GM21737 (cell line): ENCODE measurements around the gene TIE1.

Source experiments
- ATAC-seq: cut with Tn5 transposase; IDR thresholded peaks from one replicate; pipeline ENCODE4 v1.9.1; 2021; ENCODE audit warnings: mild to moderate bottlenecking, moderate library complexity; ENCODE audit not compliant: unreplicated experiment

TIE1 gene

DNA sequence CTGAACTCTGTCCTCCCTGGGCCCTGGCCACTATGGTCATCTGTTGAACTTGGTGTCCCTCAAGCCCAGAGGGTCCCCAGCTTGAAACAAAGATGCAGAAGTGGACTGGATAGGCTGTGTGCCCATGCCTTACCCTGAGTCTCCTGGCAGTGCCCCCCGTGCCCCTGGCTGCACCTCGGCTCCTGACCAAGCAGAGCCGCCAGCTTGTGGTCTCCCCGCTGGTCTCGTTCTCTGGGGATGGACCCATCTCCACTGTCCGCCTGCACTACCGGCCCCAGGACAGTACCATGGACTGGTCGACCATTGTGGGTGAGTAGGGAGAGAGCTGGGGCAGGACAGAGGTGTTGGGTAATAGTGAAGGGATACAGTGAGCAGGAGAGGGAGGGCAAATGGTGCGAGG is 10.7 kb downstream of the TIE1 start:
- no peak for ATAC-seq

DNA sequence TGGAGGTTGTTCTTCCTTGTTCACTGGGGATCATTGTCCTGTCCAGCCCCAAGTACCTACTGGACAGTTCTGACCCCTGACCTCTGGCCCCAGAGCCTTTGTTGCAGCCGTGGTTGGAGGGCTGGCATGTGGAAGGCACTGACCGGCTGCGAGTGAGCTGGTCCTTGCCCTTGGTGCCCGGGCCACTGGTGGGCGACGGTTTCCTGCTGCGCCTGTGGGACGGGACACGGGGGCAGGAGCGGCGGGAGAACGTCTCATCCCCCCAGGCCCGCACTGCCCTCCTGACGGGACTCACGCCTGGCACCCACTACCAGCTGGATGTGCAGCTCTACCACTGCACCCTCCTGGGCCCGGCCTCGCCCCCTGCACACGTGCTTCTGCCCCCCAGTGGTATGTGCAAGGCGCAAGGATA is 11.4 kb downstream of the TIE1 start:
- ATAC-seq: no peak

DNA sequence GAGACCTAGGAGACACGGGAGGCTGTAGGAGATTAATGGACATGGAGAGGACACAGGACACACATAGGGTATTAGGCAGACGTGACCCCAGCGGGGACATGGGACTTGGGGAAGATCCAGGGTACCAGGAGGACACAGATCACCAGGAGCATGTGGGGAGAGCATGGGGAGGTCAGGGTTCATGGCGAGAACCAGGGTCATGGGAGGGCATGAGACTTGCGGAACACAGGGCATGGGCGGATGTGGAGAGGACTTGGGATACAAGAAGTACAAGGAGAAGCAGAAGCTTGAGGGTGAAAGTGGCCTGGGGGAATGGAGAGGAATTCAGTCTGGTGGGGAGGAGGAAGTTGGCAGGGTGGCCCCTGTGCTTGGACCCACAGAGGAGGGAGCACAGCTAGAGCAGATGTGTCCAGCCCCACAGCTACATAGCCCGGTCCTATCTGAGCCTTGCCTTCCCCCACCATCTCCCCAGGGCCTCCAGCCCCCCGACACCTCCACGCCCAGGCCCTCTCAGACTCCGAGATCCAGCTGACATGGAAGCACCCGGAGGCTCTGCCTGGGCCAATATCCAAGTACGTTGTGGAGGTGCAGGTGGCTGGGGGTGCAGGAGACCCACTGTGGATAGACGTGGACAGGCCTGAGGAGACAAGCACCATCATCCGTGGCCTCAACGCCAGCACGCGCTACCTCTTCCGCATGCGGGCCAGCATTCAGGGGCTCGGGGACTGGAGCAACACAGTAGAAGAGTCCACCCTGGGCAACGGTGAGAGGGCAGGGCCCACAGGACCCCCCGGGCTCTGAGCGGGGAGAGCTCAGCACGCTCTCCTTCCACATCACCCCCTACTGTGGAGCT is 12.1 kb downstream of the TIE1 start:
- no peak for ATAC-seq

DNA sequence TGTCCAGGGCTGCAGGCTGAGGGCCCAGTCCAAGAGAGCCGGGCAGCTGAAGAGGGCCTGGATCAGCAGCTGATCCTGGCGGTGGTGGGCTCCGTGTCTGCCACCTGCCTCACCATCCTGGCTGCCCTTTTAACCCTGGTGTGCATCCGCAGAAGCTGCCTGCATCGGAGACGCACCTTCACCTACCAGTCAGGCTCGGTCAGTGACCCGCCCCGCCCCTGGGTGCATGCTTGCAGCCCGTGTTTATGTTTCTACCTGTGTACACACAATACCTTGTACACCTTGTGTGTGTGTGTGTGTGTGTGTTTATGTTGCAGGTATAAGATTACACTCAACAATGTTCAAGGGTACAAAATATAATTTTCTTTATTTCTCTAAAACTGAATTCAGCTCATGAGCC is 13.0 kb downstream of the TIE1 start:
- no peak for ATAC-seq

DNA sequence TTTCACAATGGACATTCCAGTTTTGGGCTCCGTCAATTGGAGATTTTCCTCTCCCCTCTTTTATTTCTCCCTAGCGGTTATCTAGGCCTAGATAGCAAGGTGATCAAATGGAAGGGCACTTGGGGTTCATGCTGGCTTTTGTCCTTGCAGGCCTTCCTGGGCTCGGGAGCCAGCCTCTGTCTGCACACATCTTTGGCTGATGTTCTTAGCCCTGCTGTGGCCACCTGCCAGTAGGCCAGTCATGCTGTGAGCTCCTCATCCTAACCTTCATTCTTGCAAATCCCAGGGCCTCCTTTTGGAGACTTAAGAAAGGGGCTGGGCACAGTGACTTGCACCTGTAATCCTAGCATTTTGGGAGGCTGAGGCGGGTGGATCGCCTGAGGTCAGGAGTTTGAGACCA is 13.5 kb downstream of the TIE1 start:
- ATAC-seq: no peak

DNA sequence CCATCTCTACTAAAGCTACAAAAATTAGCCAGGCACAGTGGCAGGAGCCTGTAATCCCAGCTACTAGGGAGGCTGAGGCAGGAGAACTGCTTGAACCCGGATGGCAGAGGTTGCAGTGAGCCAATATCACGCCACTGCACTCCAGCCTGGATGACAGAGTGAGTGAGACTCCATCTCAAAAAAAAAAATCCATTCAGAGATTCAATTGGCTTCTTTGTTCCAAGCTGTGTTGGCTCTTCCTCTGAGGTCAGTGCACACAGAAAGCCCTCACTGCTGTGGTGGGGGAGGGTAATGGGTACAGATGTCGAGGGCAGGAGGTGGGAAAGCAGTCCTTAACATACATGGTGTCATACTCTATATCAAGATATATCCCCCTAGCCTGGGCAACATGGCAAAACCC is 14.7 kb downstream of the TIE1 start:
- no peak for ATAC-seq

DNA sequence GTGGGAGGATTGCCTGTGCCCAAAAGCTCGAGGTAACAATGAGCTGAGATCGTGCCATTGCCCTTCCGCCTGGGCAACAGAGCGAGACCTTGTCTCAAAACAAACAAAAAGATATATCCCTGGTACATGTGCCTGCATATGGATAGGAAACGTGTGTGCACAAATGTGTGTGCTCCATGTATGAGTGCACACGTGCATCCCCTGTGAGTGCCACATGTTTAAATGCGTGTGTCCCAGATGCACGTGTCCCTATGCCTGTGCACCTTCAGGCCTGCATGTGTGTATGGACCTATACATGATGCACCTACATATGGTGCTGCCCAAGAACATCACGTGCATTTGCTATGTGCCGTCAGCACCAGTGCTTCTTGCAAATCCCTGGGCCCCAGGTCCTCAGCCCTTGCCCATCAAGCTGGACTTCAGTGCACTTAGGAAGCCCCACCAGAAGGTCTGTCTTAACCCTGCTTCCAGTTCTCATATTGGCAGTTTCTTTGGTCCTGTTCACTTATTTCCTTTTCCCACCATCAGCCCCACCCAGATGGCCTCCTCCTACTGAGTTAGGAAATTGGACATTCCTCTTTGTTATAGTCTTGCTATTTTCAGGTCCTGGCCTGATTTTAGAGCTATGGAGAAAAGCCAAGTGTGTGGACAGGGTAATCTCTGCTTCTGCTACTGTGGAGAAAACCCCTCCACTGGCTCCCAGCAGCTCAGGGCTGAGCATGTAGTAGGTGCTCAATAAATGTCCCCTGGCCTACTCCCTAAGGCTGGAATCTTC is 15.4 kb downstream of the TIE1 start:
- ATAC-seq: no peak

DNA sequence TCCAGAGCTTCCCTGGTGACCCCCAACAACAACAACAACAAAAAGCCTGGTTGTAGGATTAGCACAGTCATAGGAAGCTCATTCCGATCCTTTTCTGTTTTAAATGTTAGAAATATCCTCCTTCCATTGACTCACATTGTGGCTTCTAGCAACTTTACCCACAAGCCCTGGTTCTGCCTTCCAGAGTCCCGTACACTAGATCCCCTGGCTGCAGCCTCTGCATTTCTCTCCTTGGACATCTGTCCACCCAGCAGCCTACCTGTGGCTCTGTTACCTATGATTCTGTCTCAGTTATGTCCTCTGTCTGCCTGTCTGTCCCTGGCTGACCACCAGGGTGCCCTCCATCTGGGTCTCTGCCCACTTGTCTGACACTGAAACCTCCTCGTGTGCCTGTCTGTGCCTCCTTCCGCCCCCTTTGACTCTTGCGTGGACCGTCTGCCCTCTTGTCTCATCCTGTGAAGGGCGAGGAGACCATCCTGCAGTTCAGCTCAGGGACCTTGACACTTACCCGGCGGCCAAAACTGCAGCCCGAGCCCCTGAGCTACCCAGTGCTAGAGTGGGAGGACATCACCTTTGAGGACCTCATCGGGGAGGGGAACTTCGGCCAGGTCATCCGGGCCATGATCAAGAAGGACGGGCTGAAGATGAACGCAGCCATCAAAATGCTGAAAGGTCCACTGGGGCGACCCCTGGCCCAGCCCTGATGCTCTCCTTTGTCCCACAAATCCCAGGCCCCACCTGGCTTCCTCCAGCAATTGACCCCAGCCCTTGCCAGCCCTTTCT is 16.1 kb downstream of the TIE1 start:
- ATAC-seq: no peak

DNA sequence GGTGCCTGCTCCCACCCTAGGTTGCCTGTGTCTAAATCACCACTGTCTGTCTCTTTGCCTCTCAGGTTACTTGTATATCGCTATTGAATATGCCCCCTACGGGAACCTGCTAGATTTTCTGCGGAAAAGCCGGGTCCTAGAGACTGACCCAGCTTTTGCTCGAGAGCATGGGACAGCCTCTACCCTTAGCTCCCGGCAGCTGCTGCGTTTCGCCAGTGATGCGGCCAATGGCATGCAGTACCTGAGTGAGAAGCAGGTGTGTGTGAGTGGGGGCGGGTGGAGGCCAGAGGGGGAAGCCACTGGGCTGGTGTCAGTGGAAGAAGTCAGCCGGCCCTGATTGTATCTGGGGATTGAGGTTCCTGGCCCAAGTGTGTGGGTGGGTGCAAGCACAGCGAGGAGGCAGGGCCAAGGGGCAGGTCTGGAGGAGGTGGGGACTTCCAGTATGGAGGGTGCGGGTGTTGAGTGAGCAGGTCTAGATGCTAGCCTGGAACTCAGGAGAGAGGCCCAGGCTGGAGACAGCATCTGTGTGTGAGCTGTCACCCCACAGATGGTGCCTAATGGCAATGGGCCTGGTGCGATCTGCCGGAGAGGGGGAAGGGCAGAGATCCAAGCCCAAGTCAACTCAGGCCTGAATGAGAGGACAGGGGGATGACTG is 17.2 kb downstream of the TIE1 start:
- ATAC-seq: no peak

DNA sequence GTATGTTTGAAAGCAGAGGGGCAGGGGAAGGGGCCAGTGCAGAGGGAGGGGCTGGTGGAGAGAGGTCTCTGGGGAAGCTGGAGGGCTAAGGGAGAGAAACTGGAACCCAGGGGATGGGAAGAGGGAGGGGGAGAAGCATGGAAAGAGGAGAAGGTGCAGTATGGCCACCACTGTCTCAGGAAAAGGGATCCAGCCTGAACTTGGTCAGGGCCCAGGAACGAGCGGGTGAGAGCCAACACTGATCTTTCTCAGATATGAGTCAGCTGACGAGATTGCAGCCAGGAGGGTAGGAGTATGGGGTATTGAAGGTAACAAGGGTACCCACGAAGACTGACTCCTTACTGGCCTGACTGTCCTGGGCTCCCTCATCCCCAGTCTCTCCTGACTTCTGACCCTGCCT is 18.0 kb downstream of the TIE1 start:
- ATAC-seq: no peak

DNA sequence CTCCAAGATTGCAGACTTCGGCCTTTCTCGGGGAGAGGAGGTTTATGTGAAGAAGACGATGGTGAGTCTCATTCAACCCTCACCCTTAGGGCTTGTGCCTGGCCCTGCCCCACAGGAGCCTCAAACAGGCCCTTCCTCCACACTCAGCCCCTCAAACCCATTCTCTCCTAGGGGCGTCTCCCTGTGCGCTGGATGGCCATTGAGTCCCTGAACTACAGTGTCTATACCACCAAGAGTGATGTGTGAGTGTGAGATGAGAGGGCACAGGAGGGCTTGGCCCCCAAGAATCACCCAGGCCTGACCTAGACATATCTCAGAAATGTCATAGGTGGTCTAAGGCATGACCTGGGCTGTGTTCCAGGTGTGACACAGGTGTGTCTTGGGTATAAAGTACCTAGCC is 18.5 kb downstream of the TIE1 start:
- no peak for ATAC-seq

DNA sequence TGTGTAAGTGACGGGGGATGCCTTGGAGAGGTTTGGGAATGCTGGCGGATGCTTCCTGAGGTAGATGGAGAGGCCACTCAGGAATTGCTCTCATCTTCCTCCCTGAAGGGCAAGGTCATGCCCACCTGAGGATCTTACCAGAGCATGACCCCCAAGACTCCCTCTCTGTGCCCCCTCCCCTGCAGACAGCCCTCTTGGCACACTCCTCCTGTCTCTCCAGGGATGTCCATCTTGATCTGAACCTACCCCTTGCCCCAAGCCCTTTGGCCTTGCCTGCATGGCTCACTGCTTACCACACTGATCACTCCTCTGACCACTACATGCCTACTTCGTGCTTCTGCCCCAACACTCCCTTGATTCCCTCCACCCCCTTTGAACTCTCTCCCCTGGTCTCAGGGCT is 19.0 kb downstream of the TIE1 start:
- no peak for ATAC-seq

DNA sequence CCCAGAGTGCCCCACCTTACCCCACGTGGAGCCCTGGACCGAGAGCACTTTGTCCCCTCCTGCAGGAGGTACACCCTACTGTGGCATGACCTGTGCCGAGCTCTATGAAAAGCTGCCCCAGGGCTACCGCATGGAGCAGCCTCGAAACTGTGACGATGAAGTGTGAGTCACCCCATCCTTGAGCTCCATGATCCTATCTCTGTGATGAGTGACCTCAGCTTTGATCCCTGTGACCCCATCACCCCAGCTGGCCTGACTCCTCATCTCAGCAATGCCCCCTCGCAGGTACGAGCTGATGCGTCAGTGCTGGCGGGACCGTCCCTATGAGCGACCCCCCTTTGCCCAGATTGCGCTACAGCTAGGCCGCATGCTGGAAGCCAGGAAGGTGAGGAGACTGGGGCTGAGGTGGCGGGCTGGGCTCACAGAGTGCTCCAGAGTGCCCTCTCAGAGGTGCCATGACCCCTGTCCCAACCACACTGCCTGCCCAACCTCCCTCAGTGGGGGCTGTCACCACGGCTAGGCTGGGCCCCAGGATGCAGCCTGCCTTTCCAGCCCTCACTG is 20.6 kb downstream of the TIE1 start:
- ATAC-seq: no peak

DNA sequence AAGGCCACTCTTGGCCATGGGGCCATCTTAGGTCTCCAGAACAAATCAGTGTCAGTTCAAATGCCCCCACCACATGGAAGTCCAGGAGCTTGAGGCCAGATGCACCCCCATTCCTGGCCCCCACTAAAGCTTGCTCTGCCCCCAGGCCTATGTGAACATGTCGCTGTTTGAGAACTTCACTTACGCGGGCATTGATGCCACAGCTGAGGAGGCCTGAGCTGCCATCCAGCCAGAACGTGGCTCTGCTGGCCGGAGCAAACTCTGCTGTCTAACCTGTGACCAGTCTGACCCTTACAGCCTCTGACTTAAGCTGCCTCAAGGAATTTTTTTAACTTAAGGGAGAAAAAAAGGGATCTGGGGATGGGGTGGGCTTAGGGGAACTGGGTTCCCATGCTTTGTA is 21.7 kb downstream of the TIE1 start:
- ATAC-seq: no peak

DNA sequence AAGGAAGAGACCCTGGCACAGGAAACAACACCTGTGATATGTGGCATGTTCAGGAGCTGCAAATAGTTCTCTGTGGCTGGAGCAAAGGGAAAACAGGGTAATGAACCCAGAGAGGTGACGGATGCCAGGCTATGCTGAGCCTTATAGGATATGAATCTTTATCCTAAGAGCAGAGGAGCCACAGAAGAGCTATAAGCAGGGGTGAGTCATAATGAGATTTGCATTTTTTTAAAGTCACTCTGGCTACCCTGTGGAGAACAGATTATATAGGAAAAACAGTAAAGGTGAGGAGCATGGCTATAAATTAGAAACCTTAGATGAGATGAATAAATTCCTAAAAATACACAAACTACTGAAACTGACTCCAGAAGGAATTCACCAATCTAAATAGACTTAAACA is 24.0 kb downstream of the TIE1 start:
- no peak for ATAC-seq

DNA sequence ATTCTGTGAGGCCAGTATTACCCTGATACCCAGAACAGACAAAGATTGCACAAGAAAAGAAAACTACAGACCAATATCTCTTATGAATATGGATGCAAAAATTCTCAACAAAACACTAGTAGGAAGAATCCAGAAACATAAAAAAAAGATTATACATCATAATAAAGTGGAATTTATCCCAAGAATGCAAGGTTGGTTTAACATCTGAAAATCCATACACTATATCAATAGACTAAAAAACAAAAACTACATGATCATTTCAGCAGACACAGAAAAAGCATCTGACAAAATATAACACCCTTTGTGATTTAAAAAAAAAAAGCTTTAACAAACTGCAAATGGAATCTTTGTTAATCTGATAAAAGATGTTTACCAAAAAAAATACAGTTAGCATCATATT is 24.6 kb downstream of the TIE1 start:
- no peak for ATAC-seq

DNA sequence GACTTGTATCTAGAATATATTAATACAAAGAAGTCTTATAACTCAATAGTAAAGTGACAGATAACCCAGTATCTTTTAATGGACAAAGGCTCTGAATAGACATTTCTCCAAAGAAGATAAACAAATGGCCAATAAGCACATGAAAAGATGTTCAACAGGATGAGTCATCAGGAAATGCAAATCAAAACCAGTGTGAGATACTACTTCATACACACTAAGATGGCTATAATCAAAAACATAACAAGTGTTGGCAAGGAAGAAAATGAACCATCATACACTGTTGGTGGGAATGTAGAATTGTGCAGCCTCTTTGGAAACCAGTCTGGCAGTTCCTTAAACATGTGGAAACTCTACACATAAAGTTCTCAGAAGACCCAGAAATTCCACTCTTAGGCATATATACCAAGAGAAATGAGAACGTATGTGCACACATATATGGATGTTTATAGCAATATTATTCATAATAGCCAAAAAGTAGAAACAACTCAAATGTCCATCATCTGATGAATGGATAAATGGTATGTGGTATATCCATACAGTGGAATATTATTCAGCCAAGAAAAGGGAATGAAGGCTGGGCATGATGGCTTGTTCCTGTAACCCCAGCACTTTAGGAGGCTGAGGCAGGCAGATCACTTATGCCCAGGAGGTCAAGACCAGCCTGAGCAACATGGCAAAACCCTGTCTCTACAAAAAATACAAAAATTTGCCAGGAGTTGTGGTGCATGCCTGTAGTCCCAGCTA is 26.9 kb downstream of the TIE1 start:
- no peak for ATAC-seq

DNA sequence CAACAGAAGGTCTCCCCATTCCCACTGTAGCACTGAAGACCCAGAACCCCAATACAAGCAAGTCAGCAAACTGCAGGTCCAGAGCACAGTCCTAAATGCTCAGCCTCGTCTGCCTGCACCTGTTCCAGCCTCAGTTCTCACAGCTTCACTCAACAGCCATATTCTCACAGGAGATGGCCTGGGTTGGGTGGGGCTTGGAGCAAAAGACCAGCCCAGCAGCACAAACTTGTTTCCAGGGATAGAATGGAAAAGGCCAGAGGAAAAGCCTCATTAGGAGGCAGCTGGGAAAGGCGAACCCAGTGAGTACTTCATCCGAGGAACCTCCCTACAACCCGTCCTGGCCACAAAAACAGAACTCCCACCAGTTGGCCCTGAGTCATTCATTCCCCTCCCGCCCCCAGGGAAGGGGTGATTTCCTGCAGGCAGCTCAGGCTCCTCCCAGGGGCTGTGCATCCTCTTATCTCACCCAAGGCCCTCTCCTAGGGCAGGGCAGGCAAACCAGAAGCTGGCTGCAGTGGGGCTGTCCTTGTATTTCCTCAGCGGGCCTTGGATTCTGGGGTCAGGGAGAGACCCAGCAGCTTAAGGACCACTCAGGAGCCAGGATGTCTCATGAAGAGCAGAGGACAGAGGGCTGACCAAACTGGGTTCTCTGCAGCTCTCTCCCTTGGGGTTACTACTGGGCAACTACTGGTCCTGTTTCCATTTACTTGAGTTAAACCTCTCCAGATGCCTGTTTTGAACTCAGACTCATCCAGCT is 29.4 kb downstream of the TIE1 start:
- no peak for ATAC-seq

DNA sequence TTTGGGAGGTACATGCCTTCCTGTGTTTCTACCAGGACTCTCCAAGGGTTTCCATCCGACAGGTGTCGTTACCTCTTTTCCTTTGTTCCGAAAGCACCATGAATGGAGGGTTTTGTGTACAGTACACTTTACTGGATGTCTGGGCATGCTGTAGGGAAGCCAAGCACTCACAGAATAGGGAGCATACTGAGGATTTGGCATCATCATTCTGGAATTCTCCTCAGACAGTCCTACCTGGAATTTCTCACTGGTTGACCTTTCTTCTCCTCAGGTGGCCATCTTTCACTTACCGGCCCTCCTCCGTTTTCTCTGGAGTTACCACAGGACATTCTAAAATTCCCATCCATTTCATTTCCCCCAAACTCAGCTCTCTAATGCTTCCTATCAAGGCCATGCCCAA is 30.9 kb downstream of the TIE1 start:
- ATAC-seq: no peak
